Sigmoid colon (tissue), 7 donors: ENCODE results near the gene PTBP1. TPM values are rescaled to one million over a fixed set of nuclear protein-coding genes. Genes with fewer than 3 reads are reported as not detected.

Experiments used
- DNase-seq: peaks from one replicate; pipeline ENCODE4 v3.0.0-alpha.2; 2019
- H3K27ac ChIP-seq, 4 donors: fragments of 200-600 bp; sonication (generic); one replicate each; pipeline ENCODE4 v1.5.1; 2016 to 2019; ENCODE audit warnings: mild to moderate bottlenecking in 1 of 4
- H3K27me3 ChIP-seq, 3 donors: fragments of 200-600 bp; sonication (generic); one replicate each; pipeline ENCODE4 v1.5.1; 2019; ENCODE audit warnings: mild to moderate bottlenecking in 1 of 3
- H3K36me3 ChIP-seq, 4 donors: fragments of 200-600 bp; sonication (generic); one replicate each; pipeline ENCODE4 v1.5.1; 2016 to 2019
- H3K4me1 ChIP-seq, 4 donors: fragments of 200-600 bp; sonication (generic); one replicate each; pipeline ENCODE4 v1.5.1; 2017 to 2019
- H3K4me3 ChIP-seq, 4 donors: fragments of 200-600 bp; sonication (generic); one replicate each; pipeline ENCODE4 v1.5.1; 2017 to 2019; ENCODE audit warnings: mild to moderate bottlenecking in 2 of 4, moderate library complexity in 1 of 4
- H3K9me3 ChIP-seq, 4 donors: fragments of 200-600 bp in 3 of 4; sonication (generic) in 3 of 4; one replicate each; pipeline versions ENCODE4 v1.5.1 to v1.6.1; 2013 to 2019
- EP300 ChIP-seq, 4 donors: sonication (generic); formaldehyde crosslinking; IDR thresholded peaks; one replicate each; pipeline ENCODE4 v1.6.1; 2017; ENCODE audit warnings: antibody characterized with exemption in 4 of 4
- POLR2A ChIP-seq, 2 donors: fragments of 450-650 bp; IDR thresholded peaks; one replicate each; pipeline ENCODE4 v1.6.1; 2016; ENCODE audit warnings: antibody characterized with exemption in 2 of 2, mild to moderate bottlenecking in 2 of 2, moderate library complexity in 2 of 2
- POLR2AphosphoS5 ChIP-seq, 4 donors: sonication (generic); formaldehyde crosslinking; IDR thresholded peaks; one replicate each; pipeline ENCODE4 v1.6.1; 2017; ENCODE audit warnings: antibody characterized with exemption in 4 of 4
- WGBS, 2 donors: extraction: QIAGEN DNeasy Blood & Tissue Kit; methylation state at CpG; one replicate each; pipeline ENCODE4 v1.1.7; 2013; 5-methylcytosine and 5-hydroxymethylcytosine counted together
- intact Hi-C: fragments of 100-400 bp; cut with DNase I; formaldehyde crosslinking; loops from one replicate; pipeline ENCODE4 v1.15.1; 2023
- polyA plus RNA-seq, 3 donors: library from polyadenylated mRNA; stranded (reverse); fragments of 200-250 nt; gene quantifications; one replicate each; pipeline ENCODE4 v1.2.3, GENCODE V29; 2013
- total RNA-seq, 4 donors: library from RNA; depleted of rRNA; stranded (reverse); fragments of >200 nt; gene quantifications; one replicate each; pipeline ENCODE4 v1.1.0, GENCODE V29; 2016
- TF ChIP-seq, protein P1 (sequence below), 4 experiments: fragments of 450-650 bp in 3 of 4; fragments of 200-600 bp in 1 of 4; IDR thresholded peaks; one replicate each; pipeline ENCODE4 v1.5.1; 2016 to 2019; ENCODE audit warnings: antibody characterized with exemption in 4 of 4, mild to moderate bottlenecking in 3 of 4, moderate library complexity in 2 of 4
- donor health status: healthy with polysubstance abuse.
- donor health status: Bipolar disorder and iron deficiency.
- donor health status: healthy.

Gene PTBP1
- total and polyA plus RNA-seq, 7 donors = 53.8 to 154 (median 78.7) TPM

DNA sequence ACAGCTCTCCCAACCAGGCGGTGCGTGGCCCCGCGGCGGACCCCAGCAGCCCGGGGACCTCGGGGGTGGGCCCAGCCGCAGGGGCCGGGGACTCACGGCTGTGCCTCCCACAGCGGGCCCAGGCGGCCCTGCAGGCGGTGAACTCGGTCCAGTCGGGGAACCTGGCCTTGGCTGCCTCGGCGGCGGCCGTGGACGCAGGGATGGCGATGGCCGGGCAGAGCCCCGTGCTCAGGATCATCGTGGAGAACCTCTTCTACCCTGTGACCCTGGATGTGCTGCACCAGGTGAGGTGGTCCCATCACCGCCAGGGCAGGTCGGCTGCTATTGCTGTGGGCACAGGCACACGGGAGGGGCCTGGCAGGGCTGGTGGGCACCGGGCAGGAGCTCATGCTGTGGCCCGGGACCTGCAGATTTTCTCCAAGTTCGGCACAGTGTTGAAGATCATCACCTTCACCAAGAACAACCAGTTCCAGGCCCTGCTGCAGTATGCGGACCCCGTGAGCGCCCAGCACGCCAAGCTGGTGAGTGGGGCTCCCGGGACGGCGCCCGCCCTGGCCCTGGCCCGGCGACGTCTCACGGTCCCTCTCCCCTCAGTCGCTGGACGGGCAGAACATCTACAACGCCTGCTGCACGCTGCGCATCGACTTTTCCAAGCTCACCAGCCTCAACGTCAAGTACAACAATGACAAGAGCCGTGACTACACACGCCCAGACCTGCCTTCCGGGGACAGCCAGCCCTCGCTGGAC lies 7.3 kb downstream of the PTBP1 start:
- H3K36me3 ChIP-seq = peaks cover 43 to 71% (median 56%) of the 10 kb centered on the region in 4 donors
- TF ChIP-seq, protein P1, sequence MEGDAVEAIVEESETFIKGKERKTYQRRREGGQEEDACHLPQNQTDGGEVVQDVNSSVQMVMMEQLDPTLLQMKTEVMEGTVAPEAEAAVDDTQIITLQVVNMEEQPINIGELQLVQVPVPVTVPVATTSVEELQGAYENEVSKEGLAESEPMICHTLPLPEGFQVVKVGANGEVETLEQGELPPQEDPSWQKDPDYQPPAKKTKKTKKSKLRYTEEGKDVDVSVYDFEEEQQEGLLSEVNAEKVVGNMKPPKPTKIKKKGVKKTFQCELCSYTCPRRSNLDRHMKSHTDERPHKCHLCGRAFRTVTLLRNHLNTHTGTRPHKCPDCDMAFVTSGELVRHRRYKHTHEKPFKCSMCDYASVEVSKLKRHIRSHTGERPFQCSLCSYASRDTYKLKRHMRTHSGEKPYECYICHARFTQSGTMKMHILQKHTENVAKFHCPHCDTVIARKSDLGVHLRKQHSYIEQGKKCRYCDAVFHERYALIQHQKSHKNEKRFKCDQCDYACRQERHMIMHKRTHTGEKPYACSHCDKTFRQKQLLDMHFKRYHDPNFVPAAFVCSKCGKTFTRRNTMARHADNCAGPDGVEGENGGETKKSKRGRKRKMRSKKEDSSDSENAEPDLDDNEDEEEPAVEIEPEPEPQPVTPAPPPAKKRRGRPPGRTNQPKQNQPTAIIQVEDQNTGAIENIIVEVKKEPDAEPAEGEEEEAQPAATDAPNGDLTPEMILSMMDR (IDR thresholded peaks at IDR 0.05) = no peak
- TF ChIP-seq POLR2A (IDR thresholded peaks at IDR 0.05) (no peak), POLR2AphosphoS5 (IDR thresholded peaks at IDR 0.05) (no peak)
- no peaks in the 10 kb centered on the region for H3K27me3 ChIP-seq
- no peak for DNase-seq
- 94% methylated on average over 53 of the region's 53 CpGs for WGBS, 2 donors
- H3K4me1 ChIP-seq = peaks cover 0 to 46% (median 42%) of the 10 kb centered on the region in 4 donors
- intact Hi-C loops = no loop called here
- H3K27ac ChIP-seq = no peak overlapping the region
- H3K9me3 ChIP-seq = no peaks in the 10 kb centered on the region
- H3K4me3 ChIP-seq = no peak overlapping the region

DNA sequence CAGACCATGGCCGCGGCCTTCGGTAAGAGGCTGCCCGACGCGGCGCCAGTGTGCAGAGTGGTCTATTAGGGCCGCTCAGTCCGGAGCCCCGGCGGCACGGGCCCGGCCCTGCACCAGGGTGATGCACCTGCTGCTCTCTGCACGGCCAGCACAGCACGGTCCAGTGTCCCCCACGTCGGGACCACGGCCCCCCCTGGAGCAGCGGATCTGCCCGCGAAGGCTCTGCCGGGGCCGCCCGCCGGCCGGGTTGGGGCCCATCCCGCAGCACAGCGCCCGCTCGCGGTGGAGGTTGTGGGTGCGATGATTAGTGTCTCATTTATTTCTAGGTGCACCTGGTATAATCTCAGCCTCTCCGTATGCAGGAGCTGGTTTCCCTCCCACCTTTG lies 7.9 kb downstream of the PTBP1 start:
- no peak overlapping the region for H3K4me3 ChIP-seq

DNA sequence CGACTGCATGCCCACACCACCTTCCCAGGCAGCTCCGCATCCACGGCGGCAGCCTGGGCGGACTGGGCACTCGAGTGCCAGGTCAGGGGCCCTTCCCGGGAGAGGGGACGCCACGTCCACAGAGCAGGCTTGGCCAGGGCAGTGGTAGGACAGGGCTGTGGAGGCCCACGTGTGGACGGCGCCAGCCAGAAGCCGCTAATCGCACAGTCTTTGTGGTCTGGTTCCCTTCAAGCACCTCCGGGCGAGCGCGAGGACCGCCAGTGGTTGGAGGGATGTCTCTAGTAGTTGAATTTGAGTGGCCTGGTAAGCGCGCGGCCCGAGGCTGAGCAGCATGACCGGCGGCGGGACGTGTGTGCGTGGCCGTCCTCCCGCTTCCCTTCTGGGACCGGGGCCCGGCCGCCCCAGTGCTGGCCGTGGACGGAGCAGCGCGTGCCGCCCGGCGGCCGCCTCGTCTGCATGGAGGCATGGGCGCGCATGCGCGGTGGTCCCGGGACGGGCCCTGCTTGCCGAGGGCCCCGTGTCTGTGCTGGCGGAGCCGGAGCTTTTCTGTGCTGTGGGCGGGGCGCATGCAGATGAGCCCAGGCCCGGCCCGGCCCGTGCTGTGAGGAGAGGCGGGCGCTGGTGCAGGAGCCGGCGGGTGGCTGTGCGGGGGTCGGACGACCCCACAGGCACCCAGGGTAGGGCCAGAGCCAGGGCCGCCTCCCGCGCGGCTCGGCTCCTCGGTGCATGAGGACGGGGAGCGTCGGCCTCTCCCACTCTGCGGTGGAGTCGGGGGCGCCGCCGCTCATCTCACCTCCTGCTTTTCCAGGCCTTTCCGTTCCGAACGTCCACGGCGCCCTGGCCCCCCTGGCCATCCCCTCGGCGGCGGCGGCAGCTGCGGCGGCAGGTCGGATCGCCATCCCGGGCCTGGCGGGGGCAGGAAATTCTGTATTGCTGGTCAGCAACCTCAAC lies 8.6 kb downstream of the PTBP1 start:
- no peak for DNase-seq
- Histone ChIP-seq H3K4me3 (no peak overlapping the region), H3K9me3 (no peaks in the 10 kb centered on the region), H3K36me3 (peaks cover 54 to 76% (median 69%) of the 10 kb centered on the region in 4 donors), H3K27me3 (no peaks in the 10 kb centered on the region), H3K27ac (no peak overlapping the region), H3K4me1 (peaks cover 0 to 33% (median 29%) of the 10 kb centered on the region in 4 donors)
- intact Hi-C loops = no loop called here
- TF ChIP-seq EP300 (IDR thresholded peaks at IDR 0.05) = no peak
- 93 to 94% methylated on average over 93 of the region's 93 CpGs for WGBS, 2 donors

More for the DNA sequence above, 7.9 kb downstream of the PTBP1 start:
- Histone ChIP-seq H3K27me3 (no peaks in the 10 kb centered on the region), H3K36me3 (peaks cover 49 to 74% (median 61%) of the 10 kb centered on the region in 4 donors), H3K4me1 (peaks cover 0 to 40% (median 36%) of the 10 kb centered on the region in 4 donors), H3K9me3 (no peaks in the 10 kb centered on the region), H3K27ac (no peak overlapping the region)
- 91 to 93% methylated on average over 33 of the region's 33 CpGs for WGBS, 2 donors
- intact Hi-C loops = no loop called here
- TF ChIP-seq POLR2AphosphoS5 (IDR thresholded peaks at IDR 0.05) (no peak), POLR2A (IDR thresholded peaks at IDR 0.05) (no peak), EP300 (IDR thresholded peaks at IDR 0.05) (no peak)
- TF ChIP-seq, protein P1 (IDR thresholded peaks at IDR 0.05) = no peak
- DNase-seq = no peak

DNA sequence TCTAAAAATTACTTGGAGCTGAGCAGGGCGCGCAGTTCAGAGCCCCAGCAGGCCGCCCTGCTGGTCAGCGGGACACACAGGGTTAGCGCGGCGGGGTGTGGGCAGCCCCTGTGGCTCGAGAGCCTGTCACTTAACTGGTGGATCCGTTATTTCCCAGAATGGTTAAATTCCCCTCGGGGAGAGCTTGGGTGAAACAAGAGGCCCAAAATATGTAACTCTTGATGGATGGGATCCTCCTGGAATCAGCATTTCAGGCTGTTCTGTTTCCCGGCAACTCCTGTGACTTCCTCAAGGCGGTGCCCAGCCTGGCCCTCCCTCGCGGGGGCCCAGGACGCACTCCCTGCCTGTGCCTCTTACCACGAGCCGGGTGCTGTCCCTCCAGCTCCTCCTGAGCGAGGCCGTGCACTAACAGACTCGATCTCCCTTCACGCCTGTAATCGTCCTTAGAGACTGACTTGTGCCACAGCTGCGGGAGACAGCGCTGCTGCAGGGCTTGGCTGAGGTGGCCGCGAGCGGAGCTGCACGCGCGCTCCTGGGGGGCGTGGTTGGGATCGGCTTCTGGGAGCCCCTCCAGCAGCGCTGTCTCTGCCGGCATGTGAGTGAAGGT lies 9.7 kb downstream of the PTBP1 start:
- Histone ChIP-seq H3K27ac (no peak overlapping the region), H3K36me3 (peaks cover 61 to 86% (median 78%) of the 10 kb centered on the region in 4 donors), H3K27me3 (no peaks in the 10 kb centered on the region), H3K4me3 (no peak overlapping the region), H3K4me1 (peaks cover 0 to 23% (median 18%) of the 10 kb centered on the region in 4 donors), H3K9me3 (no peaks in the 10 kb centered on the region)
- intact Hi-C loops = no loop called here
- TF ChIP-seq POLR2A (IDR thresholded peaks at IDR 0.05) = no peak
- TF ChIP-seq, protein P1 (IDR thresholded peaks at IDR 0.05) = no peak
- no peak for TF ChIP-seq EP300 (IDR thresholded peaks at IDR 0.05)
- no peak for TF ChIP-seq POLR2AphosphoS5 (IDR thresholded peaks at IDR 0.05)
- no peak for DNase-seq
- 90 to 92% methylated on average over 34 of the region's 34 CpGs for WGBS, 2 donors
